ENCODE results near the gene ZCCHC7.
"Not testable (repeated sequence)": the region's sequence is repeated elsewhere in the genome, so short reads cannot be mapped to it uniquely, and the experiment has no call there.

Gene ZCCHC7

GRCh38 chr9:37174247-37174646, 53.9 kb downstream of the ZCCHC7 start:
- no peak for DNase-seq (ENCODE audit: low read depth, low spot score)

GRCh38 chr9:37178742-37179141, 58.4 kb downstream of the ZCCHC7 start:
- DNase-seq (ENCODE audit: low read depth, low spot score) = no peak

- DNase-seq (ENCODE audit: low read depth, low spot score) = no peak
Measured at GRCh38 chr9:37179576-37179975, 59.2 kb downstream of the ZCCHC7 start.

GRCh38 chr9:37180138-37180537, 59.8 kb downstream of the ZCCHC7 start:
- DNase-seq (ENCODE audit: low read depth, low spot score) = no peak

- DNase-seq (ENCODE audit: low read depth, low spot score) = no peak
Measured at GRCh38 chr9:37182718-37183117, 62.3 kb downstream of the ZCCHC7 start.

- DNase-seq (ENCODE audit: low read depth, low spot score) = no peak
Measured at GRCh38 chr9:37184905-37185867, 64.8 kb downstream of the ZCCHC7 start.

GRCh38 chr9:37187292-37187691, 66.9 kb downstream of the ZCCHC7 start:
- no peak for DNase-seq (ENCODE audit: low read depth, low spot score)

- DNase-seq (ENCODE audit: low read depth, low spot score) = no peak
Measured at GRCh38 chr9:37187713-37188439, 67.5 kb downstream of the ZCCHC7 start.

GRCh38 chr9:37190739-37191138, 70.4 kb downstream of the ZCCHC7 start:
- DNase-seq (ENCODE audit: low read depth, low spot score) = not testable (repeated sequence)

- DNase-seq (ENCODE audit: low read depth, low spot score) = no peak
Measured at GRCh38 chr9:37191403-37192089, 71.2 kb downstream of the ZCCHC7 start.

GRCh38 chr9:37192803-37193202, 72.4 kb downstream of the ZCCHC7 start:
- DNase-seq (ENCODE audit: low read depth, low spot score) = no peak

GRCh38 chr9:37197158-37198038, 77.0 kb downstream of the ZCCHC7 start:
- no peak for DNase-seq (ENCODE audit: low read depth, low spot score)

- no peak for DNase-seq (ENCODE audit: low read depth, low spot score)
Measured at GRCh38 chr9:37198039-37198729, 77.8 kb downstream of the ZCCHC7 start.

GRCh38 chr9:37198831-37199230, 78.5 kb downstream of the ZCCHC7 start:
- DNase-seq (ENCODE audit: low read depth, low spot score) = no peak

- no peak for DNase-seq (ENCODE audit: low read depth, low spot score)
Measured at GRCh38 chr9:37200433-37201005, 80.1 kb downstream of the ZCCHC7 start.

GRCh38 chr9:37201581-37201980, 81.2 kb downstream of the ZCCHC7 start:
- DNase-seq (ENCODE audit: low read depth, low spot score) = no peak

GRCh38 chr9:37202091-37202490, 81.7 kb downstream of the ZCCHC7 start:
- no peak for DNase-seq (ENCODE audit: low read depth, low spot score)

GRCh38 chr9:37203456-37203855, 83.1 kb downstream of the ZCCHC7 start:
- DNase-seq (ENCODE audit: low read depth, low spot score) = not testable (repeated sequence)

GRCh38 chr9:37206121-37206620, 85.8 kb downstream of the ZCCHC7 start:
- no peak for DNase-seq (ENCODE audit: low read depth, low spot score)

Measured in activated CD4-positive, CD25-positive, alpha-beta regulatory T cell treated with anti-CD3 and anti-CD28 coated beads, Interleukin-2, amount 50 U/mL, for 16 hours (primary cell).